HEK293 (cell line): ENCODE measurements around the gene TRIP11.

ENCODE experiments used
- CTCF ChIA-PET: fragments of 350-600 bp; formaldehyde crosslinking; extraction: SDS; loops from one replicate; lab custom pipeline; 2021; ENCODE audit warnings: antibody characterized with exemption; lab: Yijun Ruan, JAX
- POLR2A ChIA-PET: fragments of 300-600 bp; formaldehyde crosslinking; extraction: SDS; loops from one replicate; lab custom pipeline; 2020; ENCODE audit warnings: antibody characterized with exemption, inconsistent platforms; lab: Yijun Ruan, JAX
- H3K27ac ChIP-seq: fragments of 200-500 bp; sonication (Bioruptor generic); 2 replicates; pipeline ENCODE4 v1.5.1; 2014; ENCODE audit warnings: low read depth, low read length, control low read depth, inconsistent platforms; ENCODE audit errors: extremely low read depth
- H3K36me3 ChIP-seq, 2 experiments: fragments of 200-500 bp in 1 of 2; sonication (Bioruptor generic) in 1 of 2; 1 replicate in 1 of 2; 2 replicates in 1 of 2; pipeline ENCODE4 v1.5.1; 2014 to 2017; ENCODE audit warnings: inconsistent platforms in 2 of 2, low read length in 2 of 2; ENCODE audit not compliant: control insufficient read depth in 2 of 2, insufficient read depth in 1 of 2
- H3K4me1 ChIP-seq: fragments of 200-500 bp; sonication (Bioruptor generic); 2 replicates; pipeline ENCODE4 v1.5.1; 2014; ENCODE audit warnings: mild to moderate bottlenecking, low read length, inconsistent platforms; ENCODE audit not compliant: control insufficient read depth, insufficient read depth
- H3K4me3 ChIP-seq: 2 replicates; pipeline ENCODE4 v1.5.1; 2011; ENCODE audit warnings: low read depth, mild to moderate bottlenecking, control low read depth, low read length, moderate library complexity
- H3K9me3 ChIP-seq: fragments of 200-500 bp; sonication (Bioruptor generic); 2 replicates; pipeline ENCODE4 v1.5.1; 2014; ENCODE audit warnings: low read depth, low read length, inconsistent platforms; ENCODE audit not compliant: control insufficient read depth, insufficient read depth
- KLF17 ChIP-seq: fragments of 450-650 bp; formaldehyde crosslinking; IDR thresholded peaks from 2 replicates; pipeline ENCODE4 v1.5.1; 2016; ENCODE audit warnings: missing biosample characterization, missing genetic modification characterization
- MYNN ChIP-seq: fragments of 450-650 bp; formaldehyde crosslinking; IDR thresholded peaks from 2 replicates; pipeline ENCODE4 v1.5.1; 2016; ENCODE audit warnings: missing biosample characterization, missing genetic modification characterization, borderline replicate concordance
- OSR2 ChIP-seq: fragments of 450-650 bp; formaldehyde crosslinking; IDR thresholded peaks from 2 replicates; pipeline ENCODE4 v1.5.1; 2016; ENCODE audit warnings: missing biosample characterization, missing genetic modification characterization
- SCRT2 ChIP-seq: fragments of 450-650 bp; formaldehyde crosslinking; IDR thresholded peaks from 2 replicates; pipeline ENCODE4 v1.5.1; 2016; ENCODE audit warnings: missing biosample characterization, missing genetic modification characterization
- SP3 ChIP-seq: fragments of 450-650 bp; formaldehyde crosslinking; IDR thresholded peaks from 2 replicates; pipeline ENCODE4 v1.5.1; 2016; ENCODE audit warnings: missing biosample characterization, missing genetic modification characterization
- YY2 ChIP-seq: fragments of 450-650 bp; formaldehyde crosslinking; IDR thresholded peaks from 2 replicates; pipeline ENCODE4 v1.5.1; 2016; ENCODE audit warnings: missing biosample characterization, missing genetic modification characterization
- ZBTB20 ChIP-seq: fragments of 450-650 bp; formaldehyde crosslinking; IDR thresholded peaks from 2 replicates; pipeline ENCODE4 v1.5.1; 2016; ENCODE audit warnings: missing biosample characterization, missing genetic modification characterization
- ZBTB26 ChIP-seq: fragments of 450-650 bp; formaldehyde crosslinking; optimal IDR thresholded peaks from 2 replicates; pipeline ENCODE3; 2016; ENCODE audit warnings: missing biosample characterization, mild to moderate bottlenecking, missing genetic modification characterization
- ZBTB6 ChIP-seq: fragments of 450-650 bp; formaldehyde crosslinking; IDR thresholded peaks from 2 replicates; pipeline ENCODE4 v1.5.1; 2017; ENCODE audit warnings: missing biosample characterization, missing genetic modification characterization
- ZIC2 ChIP-seq: fragments of 450-650 bp; formaldehyde crosslinking; IDR thresholded peaks from 2 replicates; pipeline ENCODE4 v1.5.1; 2016; ENCODE audit warnings: missing biosample characterization, missing genetic modification characterization
- ZNF133 ChIP-seq: fragments of 450-650 bp; formaldehyde crosslinking; IDR thresholded peaks from 2 replicates; pipeline ENCODE4 v1.5.1; 2016; ENCODE audit warnings: missing biosample characterization, missing genetic modification characterization
- ZNF157 ChIP-seq: fragments of 450-650 bp; formaldehyde crosslinking; IDR thresholded peaks from 2 replicates; pipeline ENCODE4 v1.5.1; 2016; ENCODE audit warnings: missing biosample characterization, missing genetic modification characterization
- ZNF175 ChIP-seq: fragments of 450-650 bp; formaldehyde crosslinking; IDR thresholded peaks from 2 replicates; pipeline ENCODE4 v1.5.1; 2016; ENCODE audit warnings: missing biosample characterization, missing genetic modification characterization
- ZNF248 ChIP-seq: fragments of 450-650 bp; formaldehyde crosslinking; IDR thresholded peaks from 2 replicates; pipeline ENCODE4 v1.5.1; 2017; ENCODE audit warnings: missing biosample characterization, missing genetic modification characterization
- ZNF266 ChIP-seq: fragments of 450-650 bp; formaldehyde crosslinking; IDR thresholded peaks from 2 replicates; pipeline ENCODE4 v1.5.1; 2016; ENCODE audit warnings: missing biosample characterization, missing genetic modification characterization, low read depth
- ZNF302 ChIP-seq: fragments of 450-650 bp; formaldehyde crosslinking; IDR thresholded peaks from 2 replicates; pipeline ENCODE4 v1.5.1; 2016; ENCODE audit warnings: missing biosample characterization, missing genetic modification characterization, low read depth
- ZNF335 ChIP-seq: fragments of 450-650 bp; formaldehyde crosslinking; conservative IDR thresholded peaks from 2 replicates; pipeline ENCODE4 v1.5.1; 2016; ENCODE audit warnings: missing biosample characterization, missing genetic modification characterization
- ZNF394 ChIP-seq: fragments of 450-650 bp; formaldehyde crosslinking; IDR thresholded peaks from 2 replicates; pipeline ENCODE4 v1.5.1; 2016; ENCODE audit warnings: missing biosample characterization, missing genetic modification characterization, mild to moderate bottlenecking, moderate library complexity, borderline replicate concordance
- ZNF404 ChIP-seq: fragments of 450-650 bp; formaldehyde crosslinking; IDR thresholded peaks from 2 replicates; pipeline ENCODE4 v1.5.1; 2017; ENCODE audit warnings: missing biosample characterization, missing genetic modification characterization
- ZNF48 ChIP-seq: fragments of 450-650 bp; formaldehyde crosslinking; IDR thresholded peaks from 2 replicates; pipeline ENCODE4 v1.5.1; 2016; ENCODE audit warnings: missing biosample characterization, missing genetic modification characterization
- ZNF544 ChIP-seq: fragments of 450-650 bp; formaldehyde crosslinking; IDR thresholded peaks from 2 replicates; pipeline ENCODE4 v1.5.0; 2017; ENCODE audit warnings: missing biosample characterization, missing genetic modification characterization
- ZNF660 ChIP-seq: fragments of 450-650 bp; IDR thresholded peaks from 2 replicates; pipeline ENCODE4 v1.5.1; 2018; ENCODE audit warnings: missing biosample characterization, mild to moderate bottlenecking, missing genetic modification characterization
- ZNF701 ChIP-seq: fragments of 450-650 bp; formaldehyde crosslinking; IDR thresholded peaks from 2 replicates; pipeline ENCODE4 v1.5.1; 2016; ENCODE audit warnings: missing biosample characterization, missing genetic modification characterization
- ZNF747 ChIP-seq: fragments of 450-650 bp; formaldehyde crosslinking; IDR thresholded peaks from 2 replicates; pipeline ENCODE4 v1.5.1; 2016; ENCODE audit warnings: missing biosample characterization, missing genetic modification characterization
- ZNF776 ChIP-seq: fragments of 450-650 bp; formaldehyde crosslinking; IDR thresholded peaks from 2 replicates; pipeline ENCODE4 v1.5.0; 2017; ENCODE audit warnings: missing biosample characterization, missing genetic modification characterization, borderline replicate concordance
- ZSCAN16 ChIP-seq: fragments of 450-650 bp; formaldehyde crosslinking; IDR thresholded peaks from 2 replicates; pipeline ENCODE4 v1.5.1; 2016; ENCODE audit warnings: missing biosample characterization, missing genetic modification characterization

TRIP11 gene

GRCh38 chr14:91987192-91987591 lies 52.7 kb downstream of the TRIP11 start:
- Histone ChIP-seq H3K36me3 (peaks cover 35 to 61% of the 10 kb centered on the region in 2 experiments), H3K4me3 (no peak overlapping the region), H3K4me1 (no peaks in the 10 kb centered on the region), H3K9me3 (no peaks in the 10 kb centered on the region), H3K27ac (no peak overlapping the region)
- ChIA-PET POLR2A (no interaction called here), CTCF (interaction anchor here (1.3 kb wide), 1 partner anchor 9 kb away, joined by 4 read pairs; no protein-coding TSS in a partner anchor)
- TF ChIP-seq ZNF335 (tag by site-specific recombination), result no peak

- Histone ChIP-seq H3K4me1 (no peaks in the 10 kb centered on the region), H3K27ac (no peak overlapping the region), H3K4me3 (no peak overlapping the region), H3K36me3 (peaks cover 24 to 47% of the 10 kb centered on the region in 2 experiments), H3K9me3 (no peaks in the 10 kb centered on the region)
- POLR2A ChIA-PET, result no interaction called here
- no peak for TF ChIP-seq ZBTB20 (tag by site-specific recombination)
- no peak for TF ChIP-seq ZNF544 (tag by site-specific recombination)
- no peak for TF ChIP-seq ZSCAN16
- TF ChIP-seq SP3 (tag by site-specific recombination), result no peak
- no peak for TF ChIP-seq ZNF747 (tag by site-specific recombination)
- no peak for TF ChIP-seq ZNF394 (tag by site-specific recombination)
- CTCF ChIA-PET, result interaction anchor here (0.9 to 1.5 kb wide), 2 partner anchors 11 to 29 kb away, joined by 3 to 14 read pairs; no protein-coding TSS in a partner anchor
These were observed 54.2 kb downstream of the TRIP11 start for GRCh38 chr14:91985521-91986255.

- Histone ChIP-seq H3K36me3 (peaks cover 20 to 47% of the 10 kb centered on the region in 2 experiments), H3K4me1 (no peaks in the 10 kb centered on the region), H3K9me3 (no peaks in the 10 kb centered on the region), H3K27ac (no peak overlapping the region), H3K4me3 (no peak overlapping the region)
- ChIA-PET CTCF (interaction anchor here (1.5 kb wide), 1 partner anchor 12 kb away, joined by 14 read pairs; no protein-coding TSS in a partner anchor), POLR2A (no interaction called here)
- TF ChIP-seq ZNF404 (tag by site-specific recombination), result no peak
- no peak for TF ChIP-seq YY2 (tag by site-specific recombination)
- no peak for TF ChIP-seq ZNF133 (tag by site-specific recombination)
- TF ChIP-seq ZNF157 (tag by site-specific recombination), result no peak
- TF ChIP-seq, all 188 proteins: peak for 0
These were observed 54.9 kb downstream of the TRIP11 start for GRCh38 chr14:91985008-91985407.

- Histone ChIP-seq H3K36me3 (peaks cover 25 to 36% of the 10 kb centered on the region in 2 experiments), H3K27ac (no peak overlapping the region), H3K9me3 (no peaks in the 10 kb centered on the region), H3K4me3 (no peak overlapping the region), H3K4me1 (no peaks in the 10 kb centered on the region)
- ChIA-PET CTCF (interaction anchor here (0.5 kb wide), 1 partner anchor 123 kb away, joined by 3 read pairs; the partner anchor contains the start of gene ATXN3), POLR2A (interaction anchor here (0.6 kb wide), 1 partner anchor 11 kb away, joined by 6 read pairs; no protein-coding TSS in a partner anchor)
- TF ChIP-seq ZNF302 (tag by site-specific recombination), result no peak
- no peak for TF ChIP-seq ZNF660
- TF ChIP-seq ZNF248 (tag by site-specific recombination), result no peak
- TF ChIP-seq ZBTB6 (tag by site-specific recombination), result no peak
- TF ChIP-seq ZNF48 (tag by site-specific recombination), result no peak
- no peak for TF ChIP-seq ZNF266 (tag by site-specific recombination)
- TF ChIP-seq ZIC2 (tag by site-specific recombination), result no peak
- TF ChIP-seq MYNN (tag by site-specific recombination), result no peak
- TF ChIP-seq ZNF175, result no peak
- TF ChIP-seq ZNF776 (tag by site-specific recombination), result no peak
- TF ChIP-seq ZNF394 (tag by site-specific recombination), result no peak
- TF ChIP-seq ZNF701 (tag by site-specific recombination), result no peak
- TF ChIP-seq KLF17 (tag by site-specific recombination), result no peak
- TF ChIP-seq YY2 (tag by site-specific recombination), result no peak
- TF ChIP-seq ZBTB26 (tag by site-specific recombination), result no peak
- no peak for TF ChIP-seq OSR2
- TF ChIP-seq SCRT2 (tag by site-specific recombination), result no peak
These were observed 56.3 kb downstream of the TRIP11 start for GRCh38 chr14:91983588-91983987.
